GM12878 (cell line): ENCODE data around the gene FOXI1. TPM values are rescaled to one million over a fixed set of nuclear protein-coding genes. Genes with fewer than 3 reads are reported as not detected.

ENCODE experiments used
- ATAC-seq: fragments of 200-7000 bp; cut with Tn5 transposase; 3 replicates; pipeline ENCODE4 v1.9.1; 2020; ENCODE audit warnings: mild to moderate bottlenecking, moderate library complexity
- Bru-seq: library from RNA; stranded (reverse); fragments of 400-500 nt; gene quantifications from one replicate; lab custom pipeline; 2021; lab: Mats Ljungman, UMichigan
- BruChase-seq, 2 experiments: library from RNA; stranded (reverse); fragments of 400-500 nt; gene quantifications; one replicate each; lab custom pipeline; 2021; lab: Mats Ljungman, UMichigan
- BruUV-seq: library from RNA; stranded (reverse); fragments of 400-500 nt; replicated peaks from 2 replicates; lab custom pipeline; 2021; lab: Mats Ljungman, UMichigan
- CTCF ChIA-PET: fragments of 300-600 bp; sonication (Branson Sonifier 250); formaldehyde crosslinking; extraction: SDS; loops from one replicate; lab custom pipeline; 2021; ENCODE audit warnings: inconsistent platforms; lab: Yijun Ruan, JAX
- POLR2A ChIA-PET: fragments of 350-600 bp; formaldehyde crosslinking; extraction: SDS; loops from one replicate; lab custom pipeline; 2021; ENCODE audit warnings: inconsistent platforms; lab: Charles Lee
- RAD21 ChIA-PET: fragments of 300-600 bp; sonication (Branson Sonifier 250); formaldehyde crosslinking; loops from one replicate; lab custom pipeline; 2023; ENCODE audit warnings: antibody characterized with exemption; ENCODE audit not compliant: unreplicated experiment; lab: Charles Lee
- SMC1A ChIA-PET: fragments of 300-600 bp; sonication (Branson Sonifier 250); formaldehyde crosslinking; loops from one replicate; lab custom pipeline; 2023; ENCODE audit not compliant: unreplicated experiment, uncharacterized antibody; lab: Charles Lee
- DNase-seq: peaks from one replicate; pipeline ENCODE4 v3.0.0-alpha.2; 2011; ENCODE audit warnings: low read depth, low spot score
- FAIRE-seq: peaks from 3 replicates; lab custom pipeline; 2011; peaks lifted over from hg19 to GRCh38; lab: Jason Lieb, UNC
- H2AFZ ChIP-seq: 2 replicates; pipeline ENCODE4 v1.6.0; 2011; ENCODE audit warnings: low read depth, low read length, control low read depth; ENCODE audit not compliant: control insufficient read depth
- H3K27ac ChIP-seq: 2 replicates; pipeline ENCODE4 v1.5.1; 2011; ENCODE audit warnings: control low read depth; ENCODE audit not compliant: control insufficient read depth, insufficient read depth
- H3K27me3 ChIP-seq, 2 experiments: replicated peaks in 1 of 2; 2 replicates each; pipeline versions ENCODE4 v1.6.0 to v1.6.1; 2011; ENCODE audit warnings: low read length in 1 of 2; ENCODE audit not compliant: control insufficient read depth in 2 of 2, insufficient read depth in 2 of 2
- H3K36me3 ChIP-seq, 2 experiments: 2 replicates each; pipeline ENCODE4 v1.5.1; 2011; ENCODE audit warnings: low read length in 1 of 2; ENCODE audit not compliant: control insufficient read depth in 2 of 2, insufficient read depth in 2 of 2
- H3K4me1 ChIP-seq: 2 replicates; pipeline ENCODE4 v1.6.1; 2011; ENCODE audit warnings: mild to moderate bottlenecking, low read length, moderate library complexity, mixed read lengths; ENCODE audit not compliant: control insufficient read depth, insufficient read depth
- H3K4me2 ChIP-seq: 2 replicates; pipeline ENCODE4 v1.6.0; 2011; ENCODE audit warnings: control low read depth; ENCODE audit not compliant: control insufficient read depth, insufficient read depth
- H3K4me3 ChIP-seq: fragments of 200-600 bp; sonication (generic); 2 replicates; pipeline ENCODE4 v1.5.1; 2016
- H3K79me2 ChIP-seq: 2 replicates; pipeline ENCODE4 v1.6.0; 2011; ENCODE audit warnings: low read length; ENCODE audit not compliant: control insufficient read depth, insufficient read depth
- H3K9ac ChIP-seq: 2 replicates; pipeline ENCODE4 v1.8.0; 2011; ENCODE audit warnings: low read length, control low read depth, mixed read lengths; ENCODE audit not compliant: control insufficient read depth, insufficient read depth
- H3K9me3 ChIP-seq: replicated peaks from 3 replicates; pipeline ENCODE4 v1.5.1; 2011; ENCODE audit warnings: mild to moderate bottlenecking, low read length; ENCODE audit not compliant: control insufficient read depth, insufficient read depth
- H4K20me1 ChIP-seq: 2 replicates; pipeline ENCODE4 v1.6.0; 2011; ENCODE audit not compliant: control insufficient read depth, insufficient read depth
- CBX3 ChIP-seq: fragments of 200-600 bp; sonication (generic); IDR thresholded peaks from 2 replicates; pipeline ENCODE4 v1.6.1; 2016; ENCODE audit warnings: low read depth, borderline replicate concordance
- CTCF ChIP-seq, 3 experiments: IDR thresholded peaks in 2 of 3; conservative IDR thresholded peaks in 1 of 3; 2 replicates each; pipeline ENCODE4 v1.5.1; 2011; ENCODE audit warnings: low read depth in 3 of 3, low read length in 3 of 3, mild to moderate bottlenecking in 3 of 3, control low read depth in 2 of 3, moderate library complexity in 2 of 3, inconsistent platforms in 1 of 3, mixed read lengths in 1 of 3; ENCODE audit not compliant: control insufficient read depth in 2 of 3, insufficient read depth in 1 of 3; ENCODE audit errors: extremely low read depth in 1 of 3
- IKZF1 ChIP-seq: fragments of 450-650 bp; conservative IDR thresholded peaks from 2 replicates; pipeline ENCODE4 v1.6.1; 2017; ENCODE audit warnings: antibody characterized with exemption, mild to moderate bottlenecking
- NFYB ChIP-seq: IDR thresholded peaks from 2 replicates; pipeline ENCODE4 v1.6.1; 2011; ENCODE audit warnings: low read depth, mild to moderate bottlenecking, low read length, improper control_type of control experiment, moderate library complexity; ENCODE audit not compliant: insufficient read depth
- POU2F2 ChIP-seq: IDR thresholded peaks from 3 replicates; pipeline ENCODE4 v1.6.1; 2011; ENCODE audit warnings: low read depth, mild to moderate bottlenecking, low read length, borderline replicate concordance
- SKIL ChIP-seq: fragments of 450-650 bp; IDR thresholded peaks from 2 replicates; pipeline ENCODE4 v1.6.1; 2017; ENCODE audit warnings: mild to moderate bottlenecking, low read depth, inconsistent platforms; ENCODE audit not compliant: poor library complexity, severe bottlenecking
- STAT3 ChIP-seq: IDR thresholded peaks from 2 replicates; pipeline ENCODE4 v1.6.1; 2011; ENCODE audit warnings: low read depth, low read length, improper control_type of control experiment
- ZNF274 ChIP-seq: IDR thresholded peaks from one replicate; pipeline ENCODE4 v1.8.0; 2011; ENCODE audit not compliant: insufficient read length, insufficient read depth
- WGBS: methylation state at CpG from one replicate; pipeline ENCODE4 v1.1.6; 2016; ENCODE audit warnings: low lambda C conversion rate; ENCODE audit not compliant: insufficient replicate concordance, insufficient coverage; ENCODE audit errors: missing lambda C conversion rate; 5-methylcytosine and 5-hydroxymethylcytosine counted together
- in situ Hi-C: fragments of 300-500 bp; cut with MboI; formaldehyde crosslinking; loops from 9 replicates; pipeline ENCODE4 v1.14.3; 2018; ENCODE audit warnings: mixed read lengths
- intact Hi-C: fragments of 100-400 bp; cut with micrococcal nuclease; formaldehyde crosslinking; loops from one replicate; pipeline ENCODE4 v1.14.2; 2022; ENCODE audit not compliant: unreplicated experiment
- long read RNA-seq, 2 experiments: library from polyadenylated mRNA; unstranded; transcript quantifications; one replicate each; pipeline ENCODE4 v2.0.0, GENCODE V29; 2019 to 2020
- polyA minus RNA-seq, 3 experiments: library from RNA; depleted of rRNA, polyadenylated mRNA; stranded (reverse); fragments of >200 nt; gene quantifications; 2 replicates each; pipeline ENCODE4 v1.2.3, GENCODE V29; 2011
- polyA plus RNA-seq, 11 experiments: library from polyadenylated mRNA; depleted of rRNA in 4 of 11; unstranded in 6 of 11; stranded (reverse) in 5 of 11; fragments of >200 nt; fragmentation: Nextera tagmentation in 4 of 11; fragmentation: Illumina TruSeq in 1 of 11; extraction: Ambion mirVana in 4 of 11; extraction: Trizol in 1 of 11; gene quantifications; 1 replicate in 1 of 11; 2 replicates in 10 of 11; pipeline versions ENCODE4 v1.2.1 to v1.2.3, GENCODE V29; 2011 to 2016; ENCODE audit warnings: inconsistent platforms in 2 of 11, missing spikeins in 2 of 11, low read depth in 1 of 11
- total RNA-seq, 4 experiments: library from RNA; depleted of rRNA in 3 of 4; stranded (reverse); fragments of >200 nt in 3 of 4; fragmentation: Illumina TruSeq in 1 of 4; extraction: Trizol in 1 of 4; gene quantifications; 2 replicates each; pipeline versions ENCODE4 v1.2.1 to v1.2.3, GENCODE V29; 2013 to 2021
- TF ChIP-seq, protein P1 (sequence below): fragments of 450-650 bp; IDR thresholded peaks from 2 replicates; pipeline ENCODE4 v1.6.1; 2017; ENCODE audit warnings: mild to moderate bottlenecking
- TF ChIP-seq, protein P2 (sequence below): IDR thresholded peaks from 2 replicates; pipeline ENCODE4 v1.6.1; 2011; ENCODE audit warnings: borderline replicate concordance, low read depth, mild to moderate bottlenecking, moderate library complexity, low read length; ENCODE audit not compliant: insufficient read depth, poor library complexity, severe bottlenecking

The FOXI1 gene
- not detected in 2 replicates for total RNA-seq (2013; cell fraction: nucleolus; rRNA removed)
- total RNA-seq (2014; rRNA removed) (not detected in 2 replicates), total RNA-seq (2014; rRNA removed; fragmentation: Illumina TruSeq; extraction: Trizol) (not detected in 2 replicates), total RNA-seq (2021) (not detected in 2 replicates), polyA plus RNA-seq (2011; rRNA removed) (not detected in 2 replicates), polyA plus RNA-seq (2014; fragmentation: Illumina TruSeq; extraction: Trizol) (not detected in 2 replicates), polyA plus RNA-seq (2014; fragmentation: Nextera tagmentation; extraction: Ambion mirVana) (not detected), polyA plus RNA-seq (2014; rRNA removed) (not detected in 2 replicates), polyA plus RNA-seq (2016; fragmentation: Nextera tagmentation; extraction: Ambion mirVana) (not detected), polyA minus RNA-seq (2011; rRNA and poly(A)+ RNA removed) (not detected in 2 replicates), Bru-seq, nascent RNA (not detected), BruChase-seq, experiment 1, labeled RNA remaining after a 6-hour chase (percentile 28 among the genes with signal in this experiment), BruChase-seq, experiment 2, labeled RNA remaining after a 2-hour chase (percentile 23 among the genes with signal in this experiment)
- not detected for polyA plus RNA-seq (2011; ENCODE audit: low read depth)
- polyA plus RNA-seq (2011; cell fraction: cytosol; rRNA removed): not detected in 2 replicates
- polyA plus RNA-seq (2011; cell fraction: nucleus; rRNA removed): 0.04 TPM in 1 of 2 replicates, not detected in the other
- not detected in 2 replicates for polyA plus RNA-seq (2012)
- polyA minus RNA-seq (2011; cell fraction: cytosol; rRNA and poly(A)+ RNA removed): not detected in 2 replicates
- not detected in 2 replicates for polyA minus RNA-seq (2011; cell fraction: nucleus; rRNA and poly(A)+ RNA removed)
- long read RNA-seq, experiment 1: 0 reads
- long read RNA-seq, experiment 2: 0 reads

GRCh38 chr5:170105642-170106611 lies at the start of gene FOXI1:
Gene FOXI1 (plus strand): TSS chr5:170105897. CDS start chr5:170105958, 61 bp downstream.
- H3K9ac ChIP-seq: no peak within 1 kb of the TSS
- ChIA-PET POLR2A (no interaction called here), SMC1A (no interaction called here), RAD21 (no interaction called here), CTCF (no interaction called here)
- no peaks in the 10 kb centered on the region; a peak in 1 of 4 replicates for H3K27me3 ChIP-seq
- H3K79me2 ChIP-seq: no peaks in the 10 kb centered on the region
- H3K27ac ChIP-seq: no peak within 1 kb of the TSS
- no TSS peak for BruUV-seq
- H3K4me3 ChIP-seq: no peak within 1 kb of the TSS
- ATAC-seq (no peak; the same call in 2 of the 3 replicates), FAIRE-seq (no peak), DNase-seq (no peak)
- H3K4me1 ChIP-seq: no peaks in the 10 kb centered on the region
- no peak within 1 kb of the TSS for H3K4me2 ChIP-seq
- intact Hi-C loops (loop anchor here (10.0 kb wide), 1 partner anchor 229 kb away; no protein-coding TSS in a partner anchor), in situ Hi-C loops (no loop called here)
- H3K9me3 ChIP-seq: no peaks in the 10 kb centered on the region
- H2AFZ ChIP-seq: no peak within 1 kb of the TSS
- H4K20me1 ChIP-seq: no peaks in the 10 kb centered on the region
- no peaks in the 10 kb centered on the region for H3K36me3 ChIP-seq
- WGBS: 54% methylated on average over 35 of the region's 53 CpGs
- TF ChIP-seq ZNF274 (no peak), NFYB (no peak), CTCF (IDR thresholded peaks at IDR 0.05 in 2 of 3, conservative IDR thresholded peaks at IDR 0.05 in 1 of 3; ENCODE audit: control insufficient read depth in 2 of 3, extremely low read depth in 1 of 3, insufficient read depth in 1 of 3, low read depth in 3 of 3, low read length in 3 of 3) (no peak), CBX3 (no peak), SKIL (no peak), STAT3 (no peak), IKZF1 (no peak), POU2F2 (no peak)
- TF ChIP-seq, protein P1, sequence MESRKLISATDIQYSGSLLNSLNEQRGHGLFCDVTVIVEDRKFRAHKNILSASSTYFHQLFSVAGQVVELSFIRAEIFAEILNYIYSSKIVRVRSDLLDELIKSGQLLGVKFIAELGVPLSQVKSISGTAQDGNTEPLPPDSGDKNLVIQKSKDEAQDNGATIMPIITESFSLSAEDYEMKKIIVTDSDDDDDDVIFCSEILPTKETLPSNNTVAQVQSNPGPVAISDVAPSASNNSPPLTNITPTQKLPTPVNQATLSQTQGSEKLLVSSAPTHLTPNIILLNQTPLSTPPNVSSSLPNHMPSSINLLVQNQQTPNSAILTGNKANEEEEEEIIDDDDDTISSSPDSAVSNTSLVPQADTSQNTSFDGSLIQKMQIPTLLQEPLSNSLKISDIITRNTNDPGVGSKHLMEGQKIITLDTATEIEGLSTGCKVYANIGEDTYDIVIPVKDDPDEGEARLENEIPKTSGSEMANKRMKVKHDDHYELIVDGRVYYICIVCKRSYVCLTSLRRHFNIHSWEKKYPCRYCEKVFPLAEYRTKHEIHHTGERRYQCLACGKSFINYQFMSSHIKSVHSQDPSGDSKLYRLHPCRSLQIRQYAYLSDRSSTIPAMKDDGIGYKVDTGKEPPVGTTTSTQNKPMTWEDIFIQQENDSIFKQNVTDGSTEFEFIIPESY: no peak
- TF ChIP-seq, protein P2, sequence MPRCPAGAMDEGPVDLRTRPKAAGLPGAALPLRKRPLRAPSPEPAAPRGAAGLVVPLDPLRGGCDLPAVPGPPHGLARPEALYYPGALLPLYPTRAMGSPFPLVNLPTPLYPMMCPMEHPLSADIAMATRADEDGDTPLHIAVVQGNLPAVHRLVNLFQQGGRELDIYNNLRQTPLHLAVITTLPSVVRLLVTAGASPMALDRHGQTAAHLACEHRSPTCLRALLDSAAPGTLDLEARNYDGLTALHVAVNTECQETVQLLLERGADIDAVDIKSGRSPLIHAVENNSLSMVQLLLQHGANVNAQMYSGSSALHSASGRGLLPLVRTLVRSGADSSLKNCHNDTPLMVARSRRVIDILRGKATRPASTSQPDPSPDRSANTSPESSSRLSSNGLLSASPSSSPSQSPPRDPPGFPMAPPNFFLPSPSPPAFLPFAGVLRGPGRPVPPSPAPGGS: no peak
